ENCODE data around the gene IGFBP4.

DNA sequence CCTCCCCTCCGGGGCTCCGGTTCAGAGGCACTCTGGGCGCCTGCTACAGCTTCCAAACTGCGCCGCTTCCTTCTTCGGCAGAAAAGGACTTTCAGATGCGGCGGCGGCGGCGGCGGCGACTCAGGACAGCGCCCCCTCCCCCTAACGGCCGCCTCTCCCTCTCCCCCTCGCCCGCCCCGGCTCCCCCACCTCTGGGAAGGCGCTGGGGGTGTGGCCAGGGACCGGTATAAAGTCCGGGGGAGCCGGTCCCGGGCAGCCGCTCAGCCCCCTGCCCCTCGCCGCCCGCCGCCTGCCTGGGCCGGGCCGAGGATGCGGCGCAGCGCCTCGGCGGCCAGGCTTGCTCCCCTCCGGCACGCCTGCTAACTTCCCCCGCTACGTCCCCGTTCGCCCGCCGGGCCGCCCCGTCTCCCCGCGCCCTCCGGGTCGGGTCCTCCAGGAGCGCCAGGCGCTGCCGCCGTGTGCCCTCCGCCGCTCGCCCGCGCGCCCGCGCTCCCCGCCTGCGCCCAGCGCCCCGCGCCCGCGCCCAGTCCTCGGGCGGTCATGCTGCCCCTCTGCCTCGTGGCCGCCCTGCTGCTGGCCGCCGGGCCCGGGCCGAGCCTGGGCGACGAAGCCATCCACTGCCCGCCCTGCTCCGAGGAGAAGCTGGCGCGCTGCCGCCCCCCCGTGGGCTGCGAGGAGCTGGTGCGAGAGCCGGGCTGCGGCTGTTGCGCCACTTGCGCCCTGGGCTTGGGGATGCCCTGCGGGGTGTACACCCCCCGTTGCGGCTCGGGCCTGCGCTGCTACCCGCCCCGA, at the start of gene IGFBP4:
- TF ChIP-seq PAX5 (IDR thresholded peaks at IDR 0.05; ENCODE audit: borderline replicate concordance, low read depth, low read length) (no peak), SMAD1 (IDR thresholded peaks at IDR 0.05; ENCODE audit: low read depth, partially characterized antibody) (no peak), STAT3 (IDR thresholded peaks at IDR 0.05; ENCODE audit: low read depth, low read length) (no peak), CHD2 (IDR thresholded peaks at IDR 0.05; ENCODE audit: borderline replicate concordance, low read depth, low read length) (no peak), EZH2 (IDR thresholded peaks at IDR 0.05; ENCODE audit: borderline replicate concordance, control insufficient read depth, low read depth, low read length) (no peak)
- TF ChIP-seq, protein P1, sequence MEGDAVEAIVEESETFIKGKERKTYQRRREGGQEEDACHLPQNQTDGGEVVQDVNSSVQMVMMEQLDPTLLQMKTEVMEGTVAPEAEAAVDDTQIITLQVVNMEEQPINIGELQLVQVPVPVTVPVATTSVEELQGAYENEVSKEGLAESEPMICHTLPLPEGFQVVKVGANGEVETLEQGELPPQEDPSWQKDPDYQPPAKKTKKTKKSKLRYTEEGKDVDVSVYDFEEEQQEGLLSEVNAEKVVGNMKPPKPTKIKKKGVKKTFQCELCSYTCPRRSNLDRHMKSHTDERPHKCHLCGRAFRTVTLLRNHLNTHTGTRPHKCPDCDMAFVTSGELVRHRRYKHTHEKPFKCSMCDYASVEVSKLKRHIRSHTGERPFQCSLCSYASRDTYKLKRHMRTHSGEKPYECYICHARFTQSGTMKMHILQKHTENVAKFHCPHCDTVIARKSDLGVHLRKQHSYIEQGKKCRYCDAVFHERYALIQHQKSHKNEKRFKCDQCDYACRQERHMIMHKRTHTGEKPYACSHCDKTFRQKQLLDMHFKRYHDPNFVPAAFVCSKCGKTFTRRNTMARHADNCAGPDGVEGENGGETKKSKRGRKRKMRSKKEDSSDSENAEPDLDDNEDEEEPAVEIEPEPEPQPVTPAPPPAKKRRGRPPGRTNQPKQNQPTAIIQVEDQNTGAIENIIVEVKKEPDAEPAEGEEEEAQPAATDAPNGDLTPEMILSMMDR (IDR thresholded peaks at IDR 0.05 in 2 of 3, conservative IDR thresholded peaks at IDR 0.05 in 1 of 3; ENCODE audit: control insufficient read depth in 2 of 3, extremely low read depth in 1 of 3, insufficient read depth in 1 of 3, low read depth in 3 of 3, low read length in 3 of 3) = peak; percentile 46 to 72 (median 71)
- TF ChIP-seq, protein P2, sequence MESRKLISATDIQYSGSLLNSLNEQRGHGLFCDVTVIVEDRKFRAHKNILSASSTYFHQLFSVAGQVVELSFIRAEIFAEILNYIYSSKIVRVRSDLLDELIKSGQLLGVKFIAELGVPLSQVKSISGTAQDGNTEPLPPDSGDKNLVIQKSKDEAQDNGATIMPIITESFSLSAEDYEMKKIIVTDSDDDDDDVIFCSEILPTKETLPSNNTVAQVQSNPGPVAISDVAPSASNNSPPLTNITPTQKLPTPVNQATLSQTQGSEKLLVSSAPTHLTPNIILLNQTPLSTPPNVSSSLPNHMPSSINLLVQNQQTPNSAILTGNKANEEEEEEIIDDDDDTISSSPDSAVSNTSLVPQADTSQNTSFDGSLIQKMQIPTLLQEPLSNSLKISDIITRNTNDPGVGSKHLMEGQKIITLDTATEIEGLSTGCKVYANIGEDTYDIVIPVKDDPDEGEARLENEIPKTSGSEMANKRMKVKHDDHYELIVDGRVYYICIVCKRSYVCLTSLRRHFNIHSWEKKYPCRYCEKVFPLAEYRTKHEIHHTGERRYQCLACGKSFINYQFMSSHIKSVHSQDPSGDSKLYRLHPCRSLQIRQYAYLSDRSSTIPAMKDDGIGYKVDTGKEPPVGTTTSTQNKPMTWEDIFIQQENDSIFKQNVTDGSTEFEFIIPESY (IDR thresholded peaks at IDR 0.05) = no peak
- TF ChIP-seq, protein P3, sequence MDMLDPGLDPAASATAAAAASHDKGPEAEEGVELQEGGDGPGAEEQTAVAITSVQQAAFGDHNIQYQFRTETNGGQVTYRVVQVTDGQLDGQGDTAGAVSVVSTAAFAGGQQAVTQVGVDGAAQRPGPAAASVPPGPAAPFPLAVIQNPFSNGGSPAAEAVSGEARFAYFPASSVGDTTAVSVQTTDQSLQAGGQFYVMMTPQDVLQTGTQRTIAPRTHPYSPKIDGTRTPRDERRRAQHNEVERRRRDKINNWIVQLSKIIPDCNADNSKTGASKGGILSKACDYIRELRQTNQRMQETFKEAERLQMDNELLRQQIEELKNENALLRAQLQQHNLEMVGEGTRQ (IDR thresholded peaks at IDR 0.05; ENCODE audit: borderline replicate concordance, low read depth, low read length) = no peak
- TF ChIP-seq, protein P4, sequence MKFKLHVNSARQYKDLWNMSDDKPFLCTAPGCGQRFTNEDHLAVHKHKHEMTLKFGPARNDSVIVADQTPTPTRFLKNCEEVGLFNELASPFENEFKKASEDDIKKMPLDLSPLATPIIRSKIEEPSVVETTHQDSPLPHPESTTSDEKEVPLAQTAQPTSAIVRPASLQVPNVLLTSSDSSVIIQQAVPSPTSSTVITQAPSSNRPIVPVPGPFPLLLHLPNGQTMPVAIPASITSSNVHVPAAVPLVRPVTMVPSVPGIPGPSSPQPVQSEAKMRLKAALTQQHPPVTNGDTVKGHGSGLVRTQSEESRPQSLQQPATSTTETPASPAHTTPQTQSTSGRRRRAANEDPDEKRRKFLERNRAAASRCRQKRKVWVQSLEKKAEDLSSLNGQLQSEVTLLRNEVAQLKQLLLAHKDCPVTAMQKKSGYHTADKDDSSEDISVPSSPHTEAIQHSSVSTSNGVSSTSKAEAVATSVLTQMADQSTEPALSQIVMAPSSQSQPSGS (IDR thresholded peaks at IDR 0.05; ENCODE audit: low read length) = no peak
- TF ChIP-seq, protein P5, sequence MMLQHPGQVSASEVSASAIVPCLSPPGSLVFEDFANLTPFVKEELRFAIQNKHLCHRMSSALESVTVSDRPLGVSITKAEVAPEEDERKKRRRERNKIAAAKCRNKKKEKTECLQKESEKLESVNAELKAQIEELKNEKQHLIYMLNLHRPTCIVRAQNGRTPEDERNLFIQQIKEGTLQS (IDR thresholded peaks at IDR 0.05; ENCODE audit: borderline replicate concordance, extremely low read depth, low read depth, low read length) = no peak
